Left lung (tissue), 10 donors: ENCODE data around the gene HBQ1. TPM values are rescaled to one million over a fixed set of nuclear protein-coding genes. Genes with fewer than 3 reads are reported as not detected.

Experiments
- ATAC-seq: fragments of 200-7000 bp; cut with Tn5 transposase; one replicate; pipeline ENCODE4 v1.9.1; 2020; ENCODE audit warnings: moderate library complexity
- DNase-seq, 4 donors: peaks; one replicate each; pipeline ENCODE4 v3.0.0-alpha.2; 2013 to 2020
- H3K27ac ChIP-seq, 2 donors: fragments of 200-600 bp; sonication (generic) in 1 of 2; one replicate each; pipeline versions ENCODE4 v1.5.0 to v1.8.0; 2020 to 2021
- H3K27me3 ChIP-seq, 2 donors: fragments of 200-600 bp; sonication (generic) in 1 of 2; one replicate each; pipeline versions ENCODE4 v1.5.0 to v1.8.0; 2020 to 2021
- H3K36me3 ChIP-seq, 2 donors: fragments of 200-600 bp; sonication (generic) in 1 of 2; one replicate each; pipeline versions ENCODE4 v1.5.0 to v1.8.0; 2020 to 2021
- H3K4me1 ChIP-seq, 2 donors: fragments of 200-600 bp; one replicate each; pipeline ENCODE4 v1.8.0; 2021
- H3K4me3 ChIP-seq, 2 donors: fragments of 200-600 bp; sonication (generic) in 1 of 2; one replicate each; pipeline versions ENCODE4 v1.5.0 to v1.8.0; 2020 to 2021; ENCODE audit warnings: mild to moderate bottlenecking in 1 of 2
- H3K9me3 ChIP-seq, 2 donors: fragments of 200-600 bp; sonication (generic) in 1 of 2; one replicate each; pipeline versions ENCODE4 v1.5.0 to v1.8.0; 2020 to 2021
- intact Hi-C, 2 donors: fragments of 100-400 bp; cut with DNase I; formaldehyde crosslinking; loops; one replicate each; pipeline versions ENCODE4 v1.11.2 to v1.14.2; 2022
- polyA plus RNA-seq, 6 donors: library from polyadenylated mRNA; unstranded; fragments of 120-200 nt; gene quantifications; one replicate each; pipeline ENCODE4 v1.2.1, GENCODE V29; 2013; ENCODE audit not compliant: insufficient read length in 6 of 6
- total RNA-seq, 2 donors: library from RNA; stranded (reverse); fragmentation: NEBNext Ultra II Directional; extraction: Animal tissue kit (Norgen Biotek cat#: 25700); gene quantifications; one replicate each; pipeline ENCODE4 v1.2.1, GENCODE V29; 2021
- TF ChIP-seq, protein P1 (sequence below), 2 donors: fragments of 200-600 bp; sonication (generic) in 1 of 2; IDR thresholded peaks; one replicate each; pipeline versions ENCODE4 v1.5.0 to v1.8.0; 2021; ENCODE audit warnings: antibody characterized with exemption in 2 of 2
- donor health status: DM: no; HTN: yes; CAD: no.
- donor health status: DM: no; HTN: no; CAD: no.

HBQ1 gene
- total and polyA plus RNA-seq, 8 donors, result 0.42 to 1.8 (median 1.1) TPM; not detected in 2

DNA sequence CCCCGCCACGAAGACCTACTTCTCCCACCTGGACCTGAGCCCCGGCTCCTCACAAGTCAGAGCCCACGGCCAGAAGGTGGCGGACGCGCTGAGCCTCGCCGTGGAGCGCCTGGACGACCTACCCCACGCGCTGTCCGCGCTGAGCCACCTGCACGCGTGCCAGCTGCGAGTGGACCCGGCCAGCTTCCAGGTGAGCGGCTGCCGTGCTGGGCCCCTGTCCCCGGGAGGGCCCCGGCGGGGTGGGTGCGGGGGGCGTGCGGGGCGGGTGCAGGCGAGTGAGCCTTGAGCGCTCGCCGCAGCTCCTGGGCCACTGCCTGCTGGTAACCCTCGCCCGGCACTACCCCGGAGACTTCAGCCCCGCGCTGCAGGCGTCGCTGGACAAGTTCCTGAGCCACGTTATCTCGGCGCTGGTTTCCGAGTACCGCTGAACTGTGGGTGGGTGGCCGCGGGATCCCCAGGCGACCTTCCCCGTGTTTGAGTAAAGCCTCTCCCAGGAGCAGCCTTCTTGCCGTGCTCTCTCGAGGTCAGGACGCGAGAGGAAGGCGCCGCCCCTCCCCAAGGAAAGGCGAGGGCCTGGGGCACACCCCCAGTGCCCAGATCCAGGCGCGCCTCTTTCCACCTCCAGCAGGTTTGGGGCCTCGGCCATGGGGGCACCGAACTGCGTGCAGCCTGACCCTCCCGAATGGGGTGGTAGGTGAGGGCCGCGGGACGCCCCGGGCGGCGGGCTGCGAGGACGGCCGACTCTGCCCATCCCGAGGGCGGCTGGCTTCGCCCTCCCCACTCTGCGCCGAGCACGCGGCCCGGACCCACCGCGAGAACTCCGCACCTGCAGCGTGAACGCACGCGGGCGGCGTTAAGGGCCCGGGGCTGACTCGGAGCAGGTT, 664 bp downstream of the HBQ1 start:
- peaks cover 0 to 9% of the 10 kb centered on the region in 2 donors for H3K36me3 ChIP-seq
- intact Hi-C loops, result no loop called here
- ATAC-seq, result peak; percentile 95
- no peaks in the 10 kb centered on the region for H3K9me3 ChIP-seq
- H3K27me3 ChIP-seq, result peaks cover 39 to 51% of the 10 kb centered on the region in 2 donors
- H3K4me3 ChIP-seq, result peak overlapping the region in 1 of 2 donors; percentile 1
- no peak overlapping the region for H3K27ac ChIP-seq
- H3K4me1 ChIP-seq, result peaks cover 13 to 18% of the 10 kb centered on the region in 2 donors
- TF ChIP-seq, protein P1, sequence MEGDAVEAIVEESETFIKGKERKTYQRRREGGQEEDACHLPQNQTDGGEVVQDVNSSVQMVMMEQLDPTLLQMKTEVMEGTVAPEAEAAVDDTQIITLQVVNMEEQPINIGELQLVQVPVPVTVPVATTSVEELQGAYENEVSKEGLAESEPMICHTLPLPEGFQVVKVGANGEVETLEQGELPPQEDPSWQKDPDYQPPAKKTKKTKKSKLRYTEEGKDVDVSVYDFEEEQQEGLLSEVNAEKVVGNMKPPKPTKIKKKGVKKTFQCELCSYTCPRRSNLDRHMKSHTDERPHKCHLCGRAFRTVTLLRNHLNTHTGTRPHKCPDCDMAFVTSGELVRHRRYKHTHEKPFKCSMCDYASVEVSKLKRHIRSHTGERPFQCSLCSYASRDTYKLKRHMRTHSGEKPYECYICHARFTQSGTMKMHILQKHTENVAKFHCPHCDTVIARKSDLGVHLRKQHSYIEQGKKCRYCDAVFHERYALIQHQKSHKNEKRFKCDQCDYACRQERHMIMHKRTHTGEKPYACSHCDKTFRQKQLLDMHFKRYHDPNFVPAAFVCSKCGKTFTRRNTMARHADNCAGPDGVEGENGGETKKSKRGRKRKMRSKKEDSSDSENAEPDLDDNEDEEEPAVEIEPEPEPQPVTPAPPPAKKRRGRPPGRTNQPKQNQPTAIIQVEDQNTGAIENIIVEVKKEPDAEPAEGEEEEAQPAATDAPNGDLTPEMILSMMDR (IDR thresholded peaks at IDR 0.05), result no peak
- peak in 1 of 4 donors; percentile 72 for DNase-seq

DNA sequence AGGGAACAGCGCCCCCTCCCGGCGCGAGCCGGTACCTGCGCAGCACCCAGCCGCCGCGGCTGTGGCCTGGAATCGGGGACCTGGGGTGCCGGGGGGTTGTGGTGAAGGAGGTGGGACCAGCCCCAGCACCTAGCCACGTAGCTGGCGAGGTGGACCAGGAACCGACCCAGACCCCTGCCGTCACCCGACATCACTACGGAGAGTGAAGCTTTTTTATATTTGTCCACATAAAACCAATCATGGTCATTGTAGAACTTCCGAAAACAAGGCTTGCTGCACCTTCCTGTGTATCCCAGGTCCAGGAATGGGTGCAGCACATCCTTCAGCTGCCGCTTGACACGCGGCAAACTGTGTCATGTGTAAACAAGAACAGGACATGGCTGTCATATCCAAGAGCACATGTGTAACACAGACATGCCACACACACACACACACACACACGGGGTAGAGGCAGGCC, 1.3 kb downstream of the HBQ1 start:
- intact Hi-C loops, result no loop called here
- Histone ChIP-seq H3K4me3 (no peak overlapping the region), H3K36me3 (peaks cover 0 to 9% of the 10 kb centered on the region in 2 donors), H3K9me3 (no peaks in the 10 kb centered on the region), H3K4me1 (peaks cover 13 to 18% of the 10 kb centered on the region in 2 donors), H3K27ac (no peak overlapping the region), H3K27me3 (peaks cover 39 to 48% of the 10 kb centered on the region in 2 donors)
- ATAC-seq (no peak), DNase-seq (peak in 2 of 4 donors; percentile 66 to 95)
- TF ChIP-seq, protein P1 (IDR thresholded peaks at IDR 0.05), result peak; percentile 91 to 96

DNA sequence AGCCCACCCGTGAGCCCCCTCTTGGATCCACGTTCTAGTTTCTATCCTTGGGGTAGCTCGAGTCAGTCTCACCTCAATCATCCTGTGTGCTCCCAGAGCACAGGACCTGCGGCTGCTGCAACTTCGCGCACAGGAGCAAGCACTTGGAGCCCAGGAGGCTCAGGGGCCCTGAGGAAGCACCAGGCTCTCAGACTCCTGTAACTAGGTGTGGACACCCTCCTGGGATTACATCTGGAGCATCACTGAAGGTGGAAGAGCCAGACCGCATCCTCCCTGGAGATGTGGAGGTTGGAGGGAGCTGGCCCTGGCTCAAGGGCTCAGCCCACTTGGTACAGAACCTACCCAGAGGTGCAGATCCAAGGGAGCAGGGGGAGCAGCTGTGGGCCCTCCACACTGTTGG, 2.7 kb downstream of the HBQ1 start:
- TF ChIP-seq, protein P1 (IDR thresholded peaks at IDR 0.05), result no peak
- Histone ChIP-seq H3K4me3 (no peak overlapping the region), H3K36me3 (peaks cover 0 to 19% of the 10 kb centered on the region in 2 donors), H3K27ac (no peak overlapping the region), H3K4me1 (peaks cover 13 to 18% of the 10 kb centered on the region in 2 donors), H3K9me3 (no peaks in the 10 kb centered on the region), H3K27me3 (peaks cover 31 to 36% of the 10 kb centered on the region in 2 donors)
- intact Hi-C loops, result no loop called here
- ATAC-seq (no peak), DNase-seq (no peak)

DNA sequence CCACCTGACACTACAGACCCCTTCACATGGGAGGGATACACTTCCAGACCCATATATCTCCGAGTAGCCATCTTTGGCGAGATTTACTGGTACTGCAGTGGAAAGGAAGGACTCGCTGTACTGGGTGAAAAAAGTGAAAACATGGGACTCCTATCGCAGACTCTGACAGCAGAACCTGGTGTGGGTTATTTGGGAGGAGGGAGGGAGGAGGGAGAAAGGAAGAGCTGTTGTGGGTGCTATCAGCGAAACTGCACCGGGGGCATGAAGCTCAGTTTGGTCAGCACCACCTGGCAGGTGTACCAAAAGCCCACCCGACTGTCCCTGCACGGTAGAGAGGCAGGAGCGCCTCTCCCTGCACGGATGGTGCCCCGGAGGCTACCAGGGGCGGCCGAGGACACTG, 5.0 kb downstream of the HBQ1 start:
- H3K27ac ChIP-seq, result no peak overlapping the region
- intact Hi-C loops, result no loop called here
- H3K4me3 ChIP-seq, result no peak overlapping the region
- no peak for DNase-seq
- ATAC-seq, result no peak
- peaks cover 0 to 41% of the 10 kb centered on the region in 2 donors for H3K36me3 ChIP-seq
- no peaks in the 10 kb centered on the region for H3K9me3 ChIP-seq
- peaks cover 13 to 15% of the 10 kb centered on the region in 2 donors for H3K4me1 ChIP-seq
- TF ChIP-seq, protein P1 (IDR thresholded peaks at IDR 0.05), result no peak
- peaks cover 9 to 14% of the 10 kb centered on the region in 2 donors for H3K27me3 ChIP-seq

DNA sequence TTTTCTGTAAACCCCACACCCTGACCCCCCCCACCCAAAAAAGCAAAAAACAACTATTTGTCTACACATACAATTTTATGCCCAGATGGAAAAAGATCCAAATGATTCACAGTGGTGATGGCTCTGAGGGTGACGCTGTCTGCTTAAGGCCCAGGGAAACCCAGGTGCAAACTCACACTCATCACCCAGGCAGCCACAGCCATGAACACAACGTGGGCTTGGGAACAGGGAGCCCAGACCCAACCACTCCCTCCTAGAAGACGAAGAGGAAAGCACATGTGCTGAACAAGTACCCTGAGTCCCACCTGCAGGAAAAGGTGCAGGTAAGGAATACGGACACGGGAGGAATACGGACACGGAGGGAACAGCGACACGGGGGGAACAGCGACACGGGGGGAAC, 5.4 kb downstream of the HBQ1 start:
- intact Hi-C loops, result no loop called here
- TF ChIP-seq, protein P1 (IDR thresholded peaks at IDR 0.05), result no peak
- peaks cover 4 to 9% of the 10 kb centered on the region in 2 donors for H3K27me3 ChIP-seq
- no peak for DNase-seq
- peaks cover 9 to 10% of the 10 kb centered on the region in 2 donors for H3K4me1 ChIP-seq
- no peak overlapping the region for H3K4me3 ChIP-seq
- H3K9me3 ChIP-seq, result no peaks in the 10 kb centered on the region
- no peak for ATAC-seq
- H3K27ac ChIP-seq, result no peak overlapping the region
- H3K36me3 ChIP-seq, result peaks cover 0 to 46% of the 10 kb centered on the region in 2 donors
